GM21529 (cell line): ENCODE measurements around the gene FSIP1.

Source experiments
- ATAC-seq: cut with Tn5 transposase; IDR thresholded peaks from one replicate; pipeline ENCODE4 v1.9.1; 2021; ENCODE audit not compliant: unreplicated experiment

Gene FSIP1

GRCh38 chr15:39654304-39654703 is 128.3 kb downstream of the FSIP1 start:
- ATAC-seq, result no peak

- ATAC-seq, result no peak
These were observed 130.8 kb downstream of the FSIP1 start for GRCh38 chr15:39651881-39652280.

DNA sequence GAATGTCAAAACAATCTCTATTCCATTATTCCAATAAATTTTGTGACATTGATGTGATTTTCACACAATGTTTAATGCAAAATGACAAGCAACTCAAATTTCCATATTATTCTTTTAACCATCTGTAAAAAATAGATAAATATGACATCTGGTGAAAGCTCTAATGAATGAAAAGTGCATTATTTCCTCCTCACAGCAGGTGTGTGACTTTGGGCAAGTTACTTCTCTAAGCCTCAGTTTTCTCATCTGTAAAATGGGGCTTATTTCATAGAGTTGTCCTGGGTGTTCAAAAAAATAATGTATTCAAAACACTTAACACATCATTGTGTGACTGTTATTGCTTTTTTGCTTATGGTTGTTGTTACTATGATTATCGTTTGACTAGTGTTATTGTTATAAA is 131.3 kb downstream of the FSIP1 start:
- no peak for ATAC-seq

DNA sequence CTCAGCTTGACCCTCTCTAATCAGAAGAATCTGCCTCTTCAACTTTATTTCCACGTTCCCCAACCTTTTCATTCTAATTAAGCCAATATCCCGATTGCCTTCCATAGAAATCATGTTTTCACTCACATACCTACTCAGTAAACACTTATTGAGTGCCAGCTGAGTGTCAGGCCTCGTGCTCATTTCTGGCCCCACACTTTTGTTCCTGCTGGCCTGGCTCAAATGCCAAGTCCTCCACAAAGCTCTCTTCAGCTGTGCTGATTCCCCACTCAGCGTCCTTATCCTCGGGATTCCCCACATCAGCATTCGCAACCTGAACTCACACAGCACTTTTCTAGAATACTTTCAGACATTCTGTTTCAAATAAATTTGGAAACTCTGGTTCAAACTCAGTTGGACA is 132.9 kb downstream of the FSIP1 start:
- ATAC-seq, result no peak

DNA sequence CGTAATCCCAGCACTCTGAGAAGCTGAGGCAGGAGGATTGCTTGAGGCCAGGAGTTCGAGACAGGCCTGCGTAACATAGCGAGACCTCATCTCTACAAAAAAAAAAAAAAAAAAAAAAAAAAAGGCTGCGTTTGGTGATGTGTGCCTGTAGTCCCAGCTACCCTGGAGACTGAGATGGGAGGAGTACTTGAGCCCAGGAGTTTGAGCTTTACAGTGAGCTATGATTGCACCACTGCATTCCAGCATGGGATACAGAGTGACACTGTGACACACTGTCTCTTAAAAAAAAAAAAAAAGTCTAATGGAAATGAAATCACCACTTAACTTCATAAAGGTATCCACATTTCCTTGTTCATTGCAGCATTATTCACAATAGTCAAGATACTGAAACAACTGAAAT is 136.2 kb downstream of the FSIP1 start:
- ATAC-seq, result no peak

- ATAC-seq, result no peak
These were observed 136.7 kb downstream of the FSIP1 start for GRCh38 chr15:39645976-39646257.

GRCh38 chr15:39645138-39645975 is 137.3 kb downstream of the FSIP1 start:
- no peak for ATAC-seq

DNA sequence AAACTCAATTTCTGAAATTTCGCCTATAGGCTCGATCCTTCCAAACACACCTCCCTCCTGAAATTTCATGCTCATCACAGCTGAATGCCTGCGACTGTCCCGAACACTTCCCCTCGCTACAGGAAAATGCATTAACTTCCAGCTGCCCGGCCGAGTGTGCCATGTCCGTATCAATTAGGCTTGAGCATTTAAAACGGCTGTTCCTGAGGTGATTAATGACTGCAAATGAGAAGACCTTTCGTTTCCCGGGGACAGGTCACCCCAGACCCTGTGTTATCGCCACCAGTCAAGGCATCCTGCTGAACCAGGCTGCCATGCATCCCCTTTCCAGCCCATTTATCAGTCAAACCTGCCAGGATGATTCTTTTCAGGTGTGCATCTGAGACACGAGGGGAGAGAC is 138.5 kb downstream of the FSIP1 start:
- ATAC-seq, result no peak

DNA sequence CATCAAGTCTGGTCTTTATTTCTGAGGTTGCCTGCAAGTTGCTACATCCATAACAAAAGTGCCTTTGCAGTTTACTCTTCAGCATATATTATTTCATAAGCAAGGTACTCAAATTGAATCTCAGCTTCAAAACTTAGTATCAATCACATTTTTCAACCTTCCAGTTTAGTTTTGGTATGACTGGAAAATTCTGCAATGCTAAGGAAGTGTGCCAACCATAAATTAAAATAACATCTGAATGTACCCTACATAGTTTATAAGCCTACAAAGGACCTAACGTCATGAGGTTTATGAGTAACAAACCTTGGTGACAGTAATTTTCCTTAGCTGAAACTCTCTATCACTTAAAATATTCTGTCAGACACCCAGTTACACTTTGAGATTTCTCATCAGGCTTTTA is 138.9 kb downstream of the FSIP1 start:
- no peak for ATAC-seq

DNA sequence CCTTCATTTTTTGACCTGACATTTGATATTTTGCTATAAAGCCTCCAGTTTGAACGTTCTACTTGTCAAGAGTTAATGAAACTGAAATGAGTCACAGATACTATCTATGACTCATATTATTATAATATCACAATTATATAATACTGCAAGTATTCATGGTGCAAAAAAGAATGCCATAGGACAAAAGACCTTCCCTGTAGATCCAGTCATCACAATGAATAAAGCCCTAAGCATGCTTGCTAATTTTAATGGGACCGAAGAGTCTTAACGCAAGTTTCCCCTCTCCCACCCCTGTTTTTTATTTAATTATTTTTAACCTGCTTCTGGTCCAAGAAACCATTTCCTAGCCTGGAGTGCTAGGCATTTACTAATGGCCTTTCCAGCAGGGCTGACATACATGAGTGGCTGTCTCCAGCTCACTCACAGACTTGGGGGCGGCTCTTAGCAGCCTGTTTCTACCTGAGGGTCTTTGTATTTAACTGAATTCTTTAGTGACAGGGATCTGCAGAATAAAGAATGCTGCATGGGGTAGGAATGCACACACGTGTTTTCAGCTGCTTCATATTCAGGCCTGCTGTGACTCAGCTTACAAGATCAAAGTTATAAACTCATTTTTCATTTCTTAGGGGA is 140.5 kb downstream of the FSIP1 start:
- ATAC-seq, result no peak

DNA sequence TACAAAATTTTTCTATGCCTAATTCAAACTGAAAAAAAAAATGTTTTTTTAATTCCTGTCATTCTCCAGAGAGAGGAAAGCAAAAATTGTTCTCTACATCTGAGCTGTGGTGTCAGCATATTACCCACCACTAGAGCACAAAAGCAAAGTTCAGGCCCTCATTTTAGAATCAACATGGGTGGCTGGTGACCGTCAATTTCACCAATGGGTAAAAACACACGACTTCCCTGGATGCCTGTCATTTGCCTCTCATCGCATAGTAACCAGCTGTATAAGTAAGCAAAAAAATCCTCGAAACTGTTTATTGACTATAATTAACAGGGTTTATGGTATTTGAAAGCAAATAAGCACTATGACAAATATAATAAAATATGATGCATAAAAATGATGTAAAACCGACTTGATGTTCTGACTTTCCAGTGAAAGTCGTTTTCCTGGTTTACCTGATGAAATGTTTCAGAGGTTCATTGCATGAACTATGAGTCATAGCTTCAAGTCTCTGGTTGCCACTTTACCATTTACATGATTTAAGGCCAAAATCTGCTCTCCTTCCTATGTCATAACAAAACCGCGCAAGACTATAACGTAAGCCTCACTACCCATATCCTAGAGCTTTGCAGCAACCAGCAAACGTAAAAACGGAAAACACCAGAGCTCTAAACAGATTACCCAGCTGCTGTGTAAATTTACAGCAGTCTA is 141.3 kb downstream of the FSIP1 start:
- no peak for ATAC-seq

DNA sequence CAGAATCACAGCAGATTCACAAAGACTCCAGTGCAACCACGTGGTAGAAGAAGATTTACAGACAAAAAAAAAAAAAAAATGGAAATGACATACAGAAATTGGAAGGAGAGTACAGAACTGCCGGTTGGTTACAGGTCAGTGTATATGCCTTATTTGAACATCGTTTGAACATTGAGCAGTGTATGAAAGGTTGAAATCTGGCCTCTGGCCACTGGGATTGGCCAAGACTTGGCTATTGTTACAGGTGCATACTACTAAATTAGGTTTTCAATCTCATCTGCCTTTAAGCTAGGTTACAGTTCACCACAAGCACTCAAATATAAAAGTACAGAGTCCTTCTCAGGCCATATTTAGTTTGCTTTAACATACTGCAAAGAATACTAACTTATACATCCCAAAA is 142.0 kb downstream of the FSIP1 start:
- ATAC-seq, result no peak

- no peak for ATAC-seq
These were observed 143.6 kb downstream of the FSIP1 start for GRCh38 chr15:39639037-39639436.

- no peak for ATAC-seq
These were observed 144.6 kb downstream of the FSIP1 start for GRCh38 chr15:39638041-39638440.

DNA sequence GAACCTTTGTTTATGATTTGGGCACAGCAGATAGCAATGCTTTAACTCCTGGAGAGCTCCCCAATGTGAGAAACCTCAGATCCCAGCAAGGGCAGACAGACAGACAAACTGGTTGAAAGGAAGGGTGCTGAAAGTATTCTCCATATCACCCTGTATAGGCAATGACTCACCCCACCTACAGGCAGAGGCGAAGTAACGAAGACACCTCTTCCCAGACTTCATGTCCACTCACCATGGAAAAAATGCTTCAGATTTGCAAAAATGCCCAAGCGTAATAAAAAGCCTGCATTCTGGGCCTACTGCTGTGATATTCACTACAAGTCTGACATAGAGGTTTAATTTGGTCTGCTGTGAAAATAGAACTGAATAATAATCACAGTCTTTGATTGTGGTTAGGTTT is 151.3 kb downstream of the FSIP1 start:
- no peak for ATAC-seq

DNA sequence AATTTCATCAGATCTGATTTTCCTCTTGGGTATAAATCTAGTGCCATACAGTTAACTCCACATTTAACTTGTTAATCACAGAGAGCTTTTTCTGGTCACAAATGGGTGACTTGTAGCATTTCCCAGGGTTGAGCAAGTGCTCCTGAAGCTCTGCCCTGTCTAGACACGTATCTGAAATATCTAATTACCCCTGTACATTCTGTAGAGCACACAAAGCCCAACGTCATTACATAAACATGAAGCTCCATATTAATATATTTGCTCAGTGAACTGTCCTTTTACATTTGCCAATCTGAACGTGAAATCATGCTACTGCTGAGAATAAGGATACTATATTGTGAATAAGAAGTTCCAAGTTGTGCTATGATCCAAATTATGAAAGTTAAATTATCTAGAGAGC is 152.7 kb downstream of the FSIP1 start:
- no peak for ATAC-seq

GRCh38 chr15:39629371-39629770 is 153.3 kb downstream of the FSIP1 start:
- ATAC-seq, result no peak

DNA sequence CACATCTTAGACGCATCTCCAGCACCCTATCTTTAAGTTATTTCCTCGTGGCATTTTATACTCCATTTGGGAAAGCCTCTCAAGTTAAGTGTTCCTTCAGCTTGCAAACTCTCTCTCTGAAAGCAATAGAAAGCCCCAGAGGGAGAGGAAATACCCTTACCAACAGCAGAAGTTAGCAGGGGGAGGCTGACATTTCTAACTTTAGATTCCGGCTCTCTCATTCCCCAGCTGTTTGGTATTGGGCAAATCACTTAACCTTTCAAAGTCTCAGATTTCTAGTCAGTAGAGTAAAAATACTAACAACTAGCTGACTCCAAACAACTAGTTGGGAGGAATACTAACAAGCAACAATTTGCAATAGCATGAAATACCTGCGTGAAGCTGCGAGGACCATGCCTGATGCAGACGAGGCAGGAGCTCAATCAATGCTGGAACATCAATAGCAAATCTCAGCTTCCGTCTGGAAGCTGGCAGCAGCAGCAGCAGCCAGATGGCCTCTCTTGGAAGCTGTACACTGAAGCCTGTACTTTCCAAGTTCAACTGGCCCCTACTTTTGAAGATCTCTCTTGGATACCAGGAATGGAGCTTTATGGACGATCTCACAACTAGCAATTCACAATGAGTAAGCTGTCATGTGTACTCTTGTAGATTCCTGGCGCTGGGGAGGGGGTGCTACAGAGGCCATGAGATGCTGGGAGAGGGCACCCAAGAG is 153.9 kb downstream of the FSIP1 start:
- ATAC-seq, result no peak

- ATAC-seq, result no peak
These were observed 154.5 kb downstream of the FSIP1 start for GRCh38 chr15:39628144-39628508.

DNA sequence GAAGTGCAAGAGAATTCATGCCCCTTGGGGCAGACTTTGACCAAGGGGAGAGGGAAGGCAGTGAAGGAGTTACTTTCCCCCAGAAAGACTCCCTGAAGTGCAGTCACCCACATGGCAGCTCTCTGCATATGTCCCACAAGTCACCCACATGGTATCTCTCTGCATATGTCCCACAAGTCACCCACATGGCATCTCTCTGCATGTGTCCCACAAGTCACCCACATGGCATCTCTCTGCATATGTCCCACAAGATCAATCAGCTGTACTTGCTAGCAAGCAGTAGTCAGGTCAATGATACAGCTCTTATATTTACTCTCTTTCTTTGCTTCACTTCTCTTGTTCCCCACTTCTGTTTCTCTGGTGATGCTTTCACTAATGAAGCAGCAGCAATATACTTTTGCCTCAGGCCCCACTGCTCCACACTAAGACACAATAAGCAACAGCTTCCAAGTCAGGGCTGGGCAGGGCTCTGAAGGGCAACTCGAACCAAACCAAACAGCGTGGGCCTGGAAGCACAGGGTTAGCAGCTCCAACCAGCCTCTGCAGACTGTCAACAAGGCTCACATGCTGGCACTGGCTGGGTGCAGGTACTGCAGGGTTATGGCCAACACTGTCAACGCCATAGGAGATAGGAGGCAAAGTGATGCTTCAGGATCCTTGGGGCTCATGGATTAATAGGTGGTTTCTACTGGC is 155.0 kb downstream of the FSIP1 start:
- ATAC-seq, result no peak

- ATAC-seq, result no peak
These were observed 156.8 kb downstream of the FSIP1 start for GRCh38 chr15:39625856-39626255.
